PC-3 (cell line): ENCODE results near the gene PPARD. TPM values are rescaled to one million over a fixed set of nuclear protein-coding genes. Genes with fewer than 3 reads are reported as not detected.

Source experiments
- ATAC-seq: fragments of 200-7000 bp; cut with Tn5 transposase; 2 replicates; pipeline ENCODE4 v1.9.1; 2020; ENCODE audit warnings: mild to moderate bottlenecking, moderate library complexity
- BruUV-seq: library from RNA; stranded (reverse); fragments of 400-500 nt; replicated peaks from 2 replicates; lab custom pipeline; 2021; lab: Mats Ljungman, UMichigan
- CTCF ChIA-PET: fragments of 300-600 bp; sonication (Branson Sonifier 250); formaldehyde crosslinking; loops from one replicate; lab custom pipeline; 2022; ENCODE audit warnings: antibody characterized with exemption; lab: Charles Lee
- POLR2A ChIA-PET: fragments of 300-600 bp; sonication (Branson Sonifier 250); formaldehyde crosslinking; loops from one replicate; lab custom pipeline; 2022; ENCODE audit warnings: antibody characterized with exemption; ENCODE audit not compliant: unreplicated experiment; lab: Charles Lee
- DNase-seq: peaks from one replicate; pipeline ENCODE4 v3.0.0-alpha.2; 2015
- H2AFZ ChIP-seq: fragments of 300-600 bp; sonication (generic); 2 replicates; pipeline ENCODE4 v1.6.0; 2016; ENCODE audit warnings: antibody characterized with exemption, low read length
- H3F3A ChIP-seq: fragments of 300-600 bp; sonication (generic); one replicate; pipeline ENCODE4 v1.6.0; 2017; ENCODE audit warnings: antibody characterized with exemption, low read length, control low read depth, mild to moderate bottlenecking; ENCODE audit not compliant: unreplicated experiment
- H3K27ac ChIP-seq: fragments of 300-600 bp; sonication (generic); 2 replicates; pipeline ENCODE4 v1.5.1; 2016; ENCODE audit warnings: mild to moderate bottlenecking, low read length
- H3K27me3 ChIP-seq: fragments of 300-600 bp; sonication (generic); 2 replicates; pipeline ENCODE4 v1.6.1; 2016; ENCODE audit warnings: low read length, mixed read lengths
- H3K36me3 ChIP-seq: fragments of 300-600 bp; sonication (generic); 2 replicates; pipeline ENCODE4 v1.6.1; 2016; ENCODE audit warnings: low read depth, mixed run types, low read length, mixed read lengths
- H3K4me1 ChIP-seq: fragments of 300-600 bp; sonication (generic); 2 replicates; pipeline ENCODE4 v1.5.1; 2016; ENCODE audit warnings: low read length; ENCODE audit not compliant: insufficient read depth
- H3K4me2 ChIP-seq: fragments of 300-600 bp; sonication (generic); 2 replicates; pipeline ENCODE4 v1.6.0; 2016; ENCODE audit warnings: low read length
- H3K4me3 ChIP-seq: fragments of 300-600 bp; sonication (generic); 2 replicates; pipeline ENCODE4 v1.5.1; 2016; ENCODE audit warnings: mild to moderate bottlenecking, low read length, mixed read lengths
- H3K79me2 ChIP-seq: fragments of 300-600 bp; sonication (generic); 2 replicates; pipeline ENCODE4 v1.6.1; 2017; ENCODE audit warnings: low read length, mixed read lengths
- H3K9ac ChIP-seq: fragments of 300-600 bp; sonication (generic); 2 replicates; pipeline ENCODE4 v1.6.0; 2016; ENCODE audit warnings: mild to moderate bottlenecking, low read length
- H3K9me2 ChIP-seq: fragments of 300-600 bp; sonication (generic); replicated peaks from 2 replicates; pipeline ENCODE4 v1.6.1; 2016; ENCODE audit warnings: mixed run types, low read length, mixed read lengths
- H3K9me3 ChIP-seq: fragments of 300-600 bp; sonication (generic); 2 replicates; pipeline ENCODE4 v1.6.1; 2016; ENCODE audit warnings: low read length, mixed read lengths
- H4K20me1 ChIP-seq: fragments of 300-600 bp; sonication (generic); 2 replicates; pipeline ENCODE4 v1.6.1; 2016; ENCODE audit warnings: low read length, mixed read lengths
- CTCF ChIP-seq: fragments of 300-600 bp; sonication (generic); conservative IDR thresholded peaks from 2 replicates; pipeline ENCODE4 v1.5.1; 2017; ENCODE audit warnings: antibody characterized with exemption, low read depth, mild to moderate bottlenecking, low read length
- EZH2 ChIP-seq: fragments of 300-600 bp; sonication (generic); IDR thresholded peaks from one replicate; pipeline ENCODE4 v1.6.1; 2017; ENCODE audit warnings: antibody characterized with exemption, mild to moderate bottlenecking, low read length; ENCODE audit not compliant: unreplicated experiment
- EZH2phosphoT487 ChIP-seq: fragments of 300-600 bp; sonication (generic); IDR thresholded peaks from 2 replicates; pipeline ENCODE4 v1.6.1; 2018; ENCODE audit warnings: mild to moderate bottlenecking, antibody characterized with exemption, low read length, borderline replicate concordance
- intact Hi-C: fragments of 100-400 bp; cut with micrococcal nuclease; formaldehyde crosslinking; loops from 2 replicates; pipeline ENCODE4 v1.9.0; 2023
- microRNA-seq: library from miRNA; unstranded; fragments of <30 nt; microRNA quantifications from one replicate; pipeline ENCODE4 v1.1.0, GENCODE V29; 2020; ENCODE audit not compliant: unreplicated experiment
- total RNA-seq: library from RNA; depleted of rRNA; stranded (reverse); fragments of >200 nt; gene quantifications from 2 replicates; pipeline ENCODE4 v1.2.3, GENCODE V29; 2014; rRNA removed

Gene PPARD
- total RNA-seq, 1 experiment from 2014 or later, result 24.5 TPM

GRCh38 chr6:35475573-35475972 is 133.2 kb downstream of the PPARD start:
- TF ChIP-seq EZH2phosphoT487 (no peak), CTCF (no peak), EZH2 (no peak)
- Histone ChIP-seq H4K20me1 (peaks cover 31% of the 10 kb centered on the region), H3K27me3 (no peaks in the 10 kb centered on the region), H3K9ac (no peak overlapping the region), H3F3A (peaks cover 28% of the 10 kb centered on the region), H3K9me3 (no peaks in the 10 kb centered on the region), H2AFZ (no peak overlapping the region), H3K27ac (no peak overlapping the region), H3K79me2 (peaks cover 18% of the 10 kb centered on the region), H3K4me3 (no peak overlapping the region), H3K4me1 (peaks cover 10% of the 10 kb centered on the region), H3K4me2 (no peak overlapping the region), H3K9me2 (no peaks in the 10 kb centered on the region), H3K36me3 (peaks cover 26% of the 10 kb centered on the region)
- intact Hi-C loops, result no loop called here
- ATAC-seq, result no peak
- TSS peak; percentile 15 for BruUV-seq
- no peak for DNase-seq
- POLR2A ChIA-PET, result no interaction called here
- CTCF ChIA-PET, result no interaction called here

- CTCF ChIA-PET, result no interaction called here
- ATAC-seq (no peak), DNase-seq (no peak)
- Histone ChIP-seq H3K9me2 (no peaks in the 10 kb centered on the region), H2AFZ (no peak overlapping the region), H3K79me2 (peaks cover 13% of the 10 kb centered on the region), H3K9ac (no peak overlapping the region), H3K4me3 (no peak overlapping the region), H3K9me3 (no peaks in the 10 kb centered on the region), H3K27ac (no peak overlapping the region), H3K4me1 (peaks cover 6% of the 10 kb centered on the region), H3K36me3 (peaks cover 22% of the 10 kb centered on the region), H4K20me1 (peaks cover 27% of the 10 kb centered on the region), H3F3A (peaks cover 24% of the 10 kb centered on the region), H3K27me3 (no peaks in the 10 kb centered on the region), H3K4me2 (no peak overlapping the region)
- intact Hi-C loops, result no loop called here
- BruUV-seq, result no TSS peak
- POLR2A ChIA-PET, result no interaction called here
- no peak for TF ChIP-seq EZH2phosphoT487
- no peak for TF ChIP-seq EZH2
- TF ChIP-seq CTCF, result no peak
Observed at GRCh38 chr6:35476004-35476403, 133.6 kb downstream of the PPARD start.

DNA sequence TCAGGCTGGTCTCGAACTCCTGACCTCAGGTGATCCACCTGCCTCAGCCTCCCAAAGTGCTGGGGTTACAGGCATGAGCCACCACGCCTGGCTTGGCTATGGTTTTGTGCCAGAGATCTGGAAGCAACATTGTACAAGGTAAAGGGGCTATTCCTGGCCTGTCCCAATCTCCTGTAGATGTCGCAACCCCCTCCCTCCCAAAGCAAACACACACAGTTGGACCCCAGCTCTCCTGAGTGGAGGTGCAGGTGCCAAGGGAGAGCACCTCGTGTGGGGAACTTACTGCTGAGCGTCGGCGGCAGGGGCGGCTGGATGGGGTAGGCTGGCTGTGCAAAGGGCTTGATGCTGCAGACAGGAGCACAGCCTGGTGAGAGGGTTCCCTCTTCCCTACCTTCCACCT is 134.7 kb downstream of the PPARD start:
- intact Hi-C loops, result no loop called here
- H3K36me3 ChIP-seq, result peaks cover 12% of the 10 kb centered on the region
- H3K4me2 ChIP-seq, result no peak overlapping the region
- no peak overlapping the region for H2AFZ ChIP-seq
- no peaks in the 10 kb centered on the region for H3K9me3 ChIP-seq
- ChIA-PET CTCF (no interaction called here), POLR2A (interaction anchor here (0.6 kb wide), 1 partner anchor 159 kb away, joined by 4 read pairs; no protein-coding TSS in a partner anchor)
- H3F3A ChIP-seq, result peaks cover 15% of the 10 kb centered on the region
- H3K4me3 ChIP-seq, result no peak overlapping the region
- H3K79me2 ChIP-seq, result peaks cover 3% of the 10 kb centered on the region; the same call in 1 of the 2 replicates
- peaks cover 16% of the 10 kb centered on the region for H4K20me1 ChIP-seq
- H3K9me2 ChIP-seq, result no peaks in the 10 kb centered on the region
- DNase-seq (no peak), ATAC-seq (no peak)
- no peak overlapping the region for H3K27ac ChIP-seq
- no peak overlapping the region for H3K9ac ChIP-seq
- H3K27me3 ChIP-seq, result no peaks in the 10 kb centered on the region
- TF ChIP-seq CTCF (no peak), EZH2phosphoT487 (no peak), EZH2 (no peak)
- no TSS peak for BruUV-seq
- no peaks in the 10 kb centered on the region for H3K4me1 ChIP-seq

Small RNA genes within 50 kb of the gene (microRNA-seq; reads per million reads assigned to microRNA genes)
- 2.0 reads per million for gene MIR7111

Other genes starting within 250 kb of the PPARD start
- 1.3 and 1.7 TPM in 2 replicates for gene TCP11, start 201.2 kb upstream of the PPARD start, total RNA-seq
- 1.5 and 2.4 TPM in 2 replicates for gene SCUBE3, start 128.6 kb upstream of the PPARD start, total RNA-seq
- gene ZNF76, start 82.8 kb upstream of the PPARD start, total RNA-seq, result 17.9 and 20.8 TPM in 2 replicates
- 37.3 and 42.8 TPM in 2 replicates for gene DEF6, start 44.7 kb upstream of the PPARD start, total RNA-seq
- gene FANCE, start 109.8 kb downstream of the PPARD start, total RNA-seq, result 13.8 and 18.6 TPM in 2 replicates
- gene RPL10A, start 125.8 kb downstream of the PPARD start, total RNA-seq, result 1,114 and 1,509 TPM in 2 replicates
- 9.2 and 15.4 TPM in 2 replicates for gene TEAD3, start 154.5 kb downstream of the PPARD start, total RNA-seq
- gene TULP1, start 170.3 kb downstream of the PPARD start, total RNA-seq, result not detected in 2 replicates